HEK293 (cell line): Measurements from ENCODE around the gene MCM6.

Experiments
- CTCF ChIA-PET: fragments of 350-600 bp; formaldehyde crosslinking; extraction: SDS; loops from one replicate; lab custom pipeline; 2021; ENCODE audit warnings: antibody characterized with exemption; lab: Yijun Ruan, JAX
- POLR2A ChIA-PET: fragments of 300-600 bp; formaldehyde crosslinking; extraction: SDS; loops from one replicate; lab custom pipeline; 2020; ENCODE audit warnings: antibody characterized with exemption, inconsistent platforms; lab: Yijun Ruan, JAX
- H3K27ac ChIP-seq: fragments of 200-500 bp; sonication (Bioruptor generic); 2 replicates; pipeline ENCODE4 v1.5.1; 2014; ENCODE audit warnings: low read depth, low read length, control low read depth, inconsistent platforms; ENCODE audit errors: extremely low read depth
- H3K36me3 ChIP-seq, 2 experiments: fragments of 200-500 bp in 1 of 2; sonication (Bioruptor generic) in 1 of 2; 1 replicate in 1 of 2; 2 replicates in 1 of 2; pipeline ENCODE4 v1.5.1; 2014 to 2017; ENCODE audit warnings: inconsistent platforms in 2 of 2, low read length in 2 of 2; ENCODE audit not compliant: control insufficient read depth in 2 of 2, insufficient read depth in 1 of 2
- H3K4me1 ChIP-seq: fragments of 200-500 bp; sonication (Bioruptor generic); 2 replicates; pipeline ENCODE4 v1.5.1; 2014; ENCODE audit warnings: mild to moderate bottlenecking, low read length, inconsistent platforms; ENCODE audit not compliant: control insufficient read depth, insufficient read depth
- H3K4me3 ChIP-seq: 2 replicates; pipeline ENCODE4 v1.5.1; 2011; ENCODE audit warnings: low read depth, mild to moderate bottlenecking, control low read depth, low read length, moderate library complexity
- H3K9me3 ChIP-seq: fragments of 200-500 bp; sonication (Bioruptor generic); 2 replicates; pipeline ENCODE4 v1.5.1; 2014; ENCODE audit warnings: low read depth, low read length, inconsistent platforms; ENCODE audit not compliant: control insufficient read depth, insufficient read depth
- AEBP2 ChIP-seq: fragments of 450-650 bp; formaldehyde crosslinking; IDR thresholded peaks from 2 replicates; pipeline ENCODE4 v1.5.1; 2016; ENCODE audit warnings: missing biosample characterization, missing genetic modification characterization, borderline replicate concordance
- RBAK ChIP-seq: fragments of 450-650 bp; formaldehyde crosslinking; IDR thresholded peaks from 2 replicates; pipeline ENCODE4 v1.5.1; 2016; ENCODE audit warnings: missing biosample characterization, missing genetic modification characterization
- SCRT2 ChIP-seq: fragments of 450-650 bp; formaldehyde crosslinking; IDR thresholded peaks from 2 replicates; pipeline ENCODE4 v1.5.1; 2016; ENCODE audit warnings: missing biosample characterization, missing genetic modification characterization
- TCF7L2 ChIP-seq: IDR thresholded peaks from 2 replicates; pipeline ENCODE4 v1.6.1; 2011; ENCODE audit warnings: low read depth, mild to moderate bottlenecking, inconsistent platforms, low read length, moderate library complexity, borderline replicate concordance
- ZBTB44 ChIP-seq: fragments of 450-650 bp; IDR thresholded peaks from 2 replicates; pipeline ENCODE4 v1.5.1; 2018; ENCODE audit warnings: missing biosample characterization, mild to moderate bottlenecking, missing genetic modification characterization
- ZBTB8A ChIP-seq: fragments of 450-650 bp; formaldehyde crosslinking; IDR thresholded peaks from 2 replicates; pipeline ENCODE4 v1.5.1; 2016; ENCODE audit warnings: missing biosample characterization, missing genetic modification characterization
- ZNF155 ChIP-seq: fragments of 450-650 bp; formaldehyde crosslinking; IDR thresholded peaks from 2 replicates; pipeline ENCODE4 v1.5.1; 2016; ENCODE audit warnings: missing biosample characterization, missing genetic modification characterization
- ZNF174 ChIP-seq: fragments of 450-650 bp; formaldehyde crosslinking; IDR thresholded peaks from 2 replicates; pipeline ENCODE4 v1.5.0; 2017; ENCODE audit warnings: missing biosample characterization, mild to moderate bottlenecking, missing genetic modification characterization
- ZNF184 ChIP-seq: fragments of 450-650 bp; IDR thresholded peaks from 2 replicates; pipeline ENCODE4 v1.5.1; 2018; ENCODE audit warnings: missing biosample characterization, mild to moderate bottlenecking, missing genetic modification characterization
- ZNF621 ChIP-seq: fragments of 450-650 bp; formaldehyde crosslinking; IDR thresholded peaks from 2 replicates; pipeline ENCODE4 v1.5.1; 2017; ENCODE audit warnings: missing biosample characterization, missing genetic modification characterization
- ZNF791 ChIP-seq: fragments of 450-650 bp; formaldehyde crosslinking; IDR thresholded peaks from 2 replicates; pipeline ENCODE4 v1.5.1; 2016; ENCODE audit warnings: missing biosample characterization, missing genetic modification characterization
- ZNF792 ChIP-seq: fragments of 450-650 bp; formaldehyde crosslinking; IDR thresholded peaks from 2 replicates; pipeline ENCODE4 v1.5.1; 2016; ENCODE audit warnings: missing biosample characterization, missing genetic modification characterization
- TF ChIP-seq, protein P1 (sequence below): fragments of 450-650 bp; formaldehyde crosslinking; IDR thresholded peaks from 2 replicates; pipeline ENCODE4 v1.5.1; 2017; ENCODE audit warnings: missing biosample characterization, missing genetic modification characterization
- TF ChIP-seq, protein P2 (sequence below): fragments of 450-650 bp; formaldehyde crosslinking; IDR thresholded peaks from 2 replicates; pipeline ENCODE4 v1.5.1; 2017; ENCODE audit warnings: missing biosample characterization, missing genetic modification characterization
- TF ChIP-seq, protein P3 (sequence below): fragments of 450-650 bp; formaldehyde crosslinking; IDR thresholded peaks from 2 replicates; pipeline ENCODE4 v1.5.1; 2016; ENCODE audit warnings: missing biosample characterization, missing genetic modification characterization

Gene MCM6

GRCh38 chr2:135829378-135830135, 46.7 kb downstream of the MCM6 start (continued):
- TF ChIP-seq, protein P1, sequence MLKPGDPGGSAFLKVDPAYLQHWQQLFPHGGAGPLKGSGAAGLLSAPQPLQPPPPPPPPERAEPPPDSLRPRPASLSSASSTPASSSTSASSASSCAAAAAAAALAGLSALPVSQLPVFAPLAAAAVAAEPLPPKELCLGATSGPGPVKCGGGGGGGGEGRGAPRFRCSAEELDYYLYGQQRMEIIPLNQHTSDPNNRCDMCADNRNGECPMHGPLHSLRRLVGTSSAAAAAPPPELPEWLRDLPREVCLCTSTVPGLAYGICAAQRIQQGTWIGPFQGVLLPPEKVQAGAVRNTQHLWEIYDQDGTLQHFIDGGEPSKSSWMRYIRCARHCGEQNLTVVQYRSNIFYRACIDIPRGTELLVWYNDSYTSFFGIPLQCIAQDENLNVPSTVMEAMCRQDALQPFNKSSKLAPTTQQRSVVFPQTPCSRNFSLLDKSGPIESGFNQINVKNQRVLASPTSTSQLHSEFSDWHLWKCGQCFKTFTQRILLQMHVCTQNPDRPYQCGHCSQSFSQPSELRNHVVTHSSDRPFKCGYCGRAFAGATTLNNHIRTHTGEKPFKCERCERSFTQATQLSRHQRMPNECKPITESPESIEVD (tag by site-specific recombination), result peak; percentile 93

GRCh38 chr2:135826544-135826943, 49.7 kb downstream of the MCM6 start:
- Histone ChIP-seq H3K36me3 (no peaks in the 10 kb centered on the region), H3K9me3 (no peaks in the 10 kb centered on the region), H3K4me3 (no peak overlapping the region), H3K27ac (no peak overlapping the region), H3K4me1 (no peaks in the 10 kb centered on the region)
- CTCF ChIA-PET, result interaction anchor here (3.3 kb wide), 1 partner anchor 29 kb away, joined by 14 read pairs; no protein-coding TSS in a partner anchor
- TF ChIP-seq ZNF621 (tag by site-specific recombination) (no peak), TCF7L2 (no peak)
- POLR2A ChIA-PET, result no interaction called here

- ChIA-PET CTCF (interaction anchor here (0.6 to 3.3 kb wide), 3 partner anchors 9 to 28 kb away, joined by 3 to 14 read pairs (median 4); no protein-coding TSS in a partner anchor), POLR2A (no interaction called here)
- H3K4me1 ChIP-seq, result no peaks in the 10 kb centered on the region
- H3K36me3 ChIP-seq, result no peaks in the 10 kb centered on the region
- H3K4me3 ChIP-seq, result no peak overlapping the region
- H3K9me3 ChIP-seq, result no peaks in the 10 kb centered on the region
- no peak overlapping the region for H3K27ac ChIP-seq
- TF ChIP-seq ZNF791 (tag by site-specific recombination) (no peak), AEBP2 (no peak), ZBTB8A (tag by site-specific recombination) (no peak), RBAK (tag by site-specific recombination) (no peak), ZNF792 (tag by site-specific recombination) (no peak), ZNF155 (tag by site-specific recombination) (no peak), ZNF174 (tag by site-specific recombination) (no peak), SCRT2 (no peak), ZNF184 (tag by site-specific recombination) (no peak), ZBTB44 (no peak)
- TF ChIP-seq, protein P1 (tag by site-specific recombination), result no peak
- TF ChIP-seq, protein P2, sequence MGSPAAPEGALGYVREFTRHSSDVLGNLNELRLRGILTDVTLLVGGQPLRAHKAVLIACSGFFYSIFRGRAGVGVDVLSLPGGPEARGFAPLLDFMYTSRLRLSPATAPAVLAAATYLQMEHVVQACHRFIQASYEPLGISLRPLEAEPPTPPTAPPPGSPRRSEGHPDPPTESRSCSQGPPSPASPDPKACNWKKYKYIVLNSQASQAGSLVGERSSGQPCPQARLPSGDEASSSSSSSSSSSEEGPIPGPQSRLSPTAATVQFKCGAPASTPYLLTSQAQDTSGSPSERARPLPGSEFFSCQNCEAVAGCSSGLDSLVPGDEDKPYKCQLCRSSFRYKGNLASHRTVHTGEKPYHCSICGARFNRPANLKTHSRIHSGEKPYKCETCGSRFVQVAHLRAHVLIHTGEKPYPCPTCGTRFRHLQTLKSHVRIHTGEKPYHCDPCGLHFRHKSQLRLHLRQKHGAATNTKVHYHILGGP (tag by site-specific recombination), result no peak
- TF ChIP-seq, protein P3, sequence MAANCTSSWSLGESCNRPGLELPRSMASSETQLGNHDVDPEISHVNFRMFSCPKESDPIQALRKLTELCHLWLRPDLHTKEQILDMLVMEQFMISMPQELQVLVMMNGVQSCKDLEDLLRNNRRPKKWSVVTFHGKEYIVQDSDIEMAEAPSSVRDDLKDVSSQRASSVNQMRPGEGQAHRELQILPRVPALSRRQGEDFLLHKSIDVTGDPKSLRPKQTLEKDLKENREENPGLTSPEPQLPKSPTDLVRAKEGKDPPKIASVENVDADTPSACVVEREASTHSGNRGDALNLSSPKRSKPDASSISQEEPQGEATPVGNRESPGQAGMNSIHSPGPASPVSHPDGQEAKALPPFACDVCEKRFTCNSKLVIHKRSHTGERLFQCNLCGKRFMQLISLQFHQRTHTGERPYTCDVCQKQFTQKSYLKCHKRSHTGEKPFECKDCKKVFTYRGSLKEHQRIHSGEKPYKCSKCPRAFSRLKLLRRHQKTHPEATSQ (tag by site-specific recombination), result no peak
Observed at GRCh38 chr2:135825550-135826176, 50.6 kb downstream of the MCM6 start.
